ENCODE data around the gene MTFR2. TPM values are rescaled to one million over a fixed set of nuclear protein-coding genes. Genes with fewer than 3 reads are reported as not detected.

MTFR2 gene
- total RNA-seq, 1 donor from 2014 or later: 0.52 TPM

DNA sequence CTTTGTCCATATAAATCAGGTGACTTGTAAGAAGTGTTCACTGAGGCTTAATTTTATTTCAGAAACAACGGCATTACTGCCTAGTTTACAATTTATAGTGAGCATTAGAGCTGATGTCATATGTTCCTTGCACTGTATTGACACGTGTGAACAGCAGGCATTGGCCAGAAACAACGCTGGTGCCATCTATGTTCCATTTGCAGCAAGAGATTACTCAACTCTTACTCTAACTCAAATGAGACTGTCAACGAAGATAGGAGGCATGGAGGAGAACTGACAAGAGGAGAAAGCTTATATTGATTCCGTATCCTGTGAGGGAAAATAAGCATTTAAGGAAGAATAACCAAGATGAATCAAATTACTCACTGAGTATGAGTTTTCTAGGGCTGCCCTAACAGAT, 48.4 kb downstream of the MTFR2 start:
- DNase-seq: no peak
- intact Hi-C loops (cut with micrococcal nuclease): no loop called here
- H3K9me3 ChIP-seq (replicated peaks): no peaks in the 10 kb centered on the region
- TF ChIP-seq, protein P1, sequence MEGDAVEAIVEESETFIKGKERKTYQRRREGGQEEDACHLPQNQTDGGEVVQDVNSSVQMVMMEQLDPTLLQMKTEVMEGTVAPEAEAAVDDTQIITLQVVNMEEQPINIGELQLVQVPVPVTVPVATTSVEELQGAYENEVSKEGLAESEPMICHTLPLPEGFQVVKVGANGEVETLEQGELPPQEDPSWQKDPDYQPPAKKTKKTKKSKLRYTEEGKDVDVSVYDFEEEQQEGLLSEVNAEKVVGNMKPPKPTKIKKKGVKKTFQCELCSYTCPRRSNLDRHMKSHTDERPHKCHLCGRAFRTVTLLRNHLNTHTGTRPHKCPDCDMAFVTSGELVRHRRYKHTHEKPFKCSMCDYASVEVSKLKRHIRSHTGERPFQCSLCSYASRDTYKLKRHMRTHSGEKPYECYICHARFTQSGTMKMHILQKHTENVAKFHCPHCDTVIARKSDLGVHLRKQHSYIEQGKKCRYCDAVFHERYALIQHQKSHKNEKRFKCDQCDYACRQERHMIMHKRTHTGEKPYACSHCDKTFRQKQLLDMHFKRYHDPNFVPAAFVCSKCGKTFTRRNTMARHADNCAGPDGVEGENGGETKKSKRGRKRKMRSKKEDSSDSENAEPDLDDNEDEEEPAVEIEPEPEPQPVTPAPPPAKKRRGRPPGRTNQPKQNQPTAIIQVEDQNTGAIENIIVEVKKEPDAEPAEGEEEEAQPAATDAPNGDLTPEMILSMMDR (IDR thresholded peaks at IDR 0.05; ENCODE audit: borderline replicate concordance): no peak
- H3K27ac ChIP-seq (replicated peaks): no peak overlapping the region
- H3K27me3 ChIP-seq (ENCODE audit: low read depth): no peaks in the 10 kb centered on the region
- H3K36me3 ChIP-seq: no peaks in the 10 kb centered on the region
- no peak overlapping the region for H3K4me3 ChIP-seq
- no peaks in the 10 kb centered on the region for H3K4me1 ChIP-seq

DNA sequence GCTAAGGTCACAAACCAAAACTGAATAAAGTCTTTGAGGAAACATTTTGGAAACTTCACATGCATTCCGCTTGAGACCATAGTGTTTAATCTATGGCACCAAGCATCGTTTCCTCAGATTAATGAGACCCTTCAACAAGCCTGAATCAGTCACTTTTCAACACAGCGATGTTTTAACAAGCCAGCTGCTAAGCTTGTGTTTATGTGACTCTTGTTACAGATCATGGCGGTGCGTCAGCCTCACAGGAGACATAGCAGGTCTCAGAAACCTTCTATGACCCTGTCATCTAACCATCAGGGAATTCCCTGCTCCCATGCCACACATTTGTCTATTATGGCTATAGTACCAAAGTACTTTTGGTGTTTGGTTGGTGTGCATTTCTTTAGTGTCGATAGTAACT, 57.2 kb downstream of the MTFR2 start:
- H3K36me3 ChIP-seq: peaks cover 57% of the 10 kb centered on the region
- intact Hi-C loops (cut with micrococcal nuclease): no loop called here
- no peak for DNase-seq
- TF ChIP-seq, protein P1 (IDR thresholded peaks at IDR 0.05; ENCODE audit: borderline replicate concordance): no peak
- no peaks in the 10 kb centered on the region for H3K27me3 ChIP-seq (ENCODE audit: low read depth)
- H3K27ac ChIP-seq (replicated peaks): no peak overlapping the region
- no peaks in the 10 kb centered on the region for H3K4me1 ChIP-seq
- no peaks in the 10 kb centered on the region for H3K9me3 ChIP-seq (replicated peaks)
- H3K4me3 ChIP-seq: no peak overlapping the region

DNA sequence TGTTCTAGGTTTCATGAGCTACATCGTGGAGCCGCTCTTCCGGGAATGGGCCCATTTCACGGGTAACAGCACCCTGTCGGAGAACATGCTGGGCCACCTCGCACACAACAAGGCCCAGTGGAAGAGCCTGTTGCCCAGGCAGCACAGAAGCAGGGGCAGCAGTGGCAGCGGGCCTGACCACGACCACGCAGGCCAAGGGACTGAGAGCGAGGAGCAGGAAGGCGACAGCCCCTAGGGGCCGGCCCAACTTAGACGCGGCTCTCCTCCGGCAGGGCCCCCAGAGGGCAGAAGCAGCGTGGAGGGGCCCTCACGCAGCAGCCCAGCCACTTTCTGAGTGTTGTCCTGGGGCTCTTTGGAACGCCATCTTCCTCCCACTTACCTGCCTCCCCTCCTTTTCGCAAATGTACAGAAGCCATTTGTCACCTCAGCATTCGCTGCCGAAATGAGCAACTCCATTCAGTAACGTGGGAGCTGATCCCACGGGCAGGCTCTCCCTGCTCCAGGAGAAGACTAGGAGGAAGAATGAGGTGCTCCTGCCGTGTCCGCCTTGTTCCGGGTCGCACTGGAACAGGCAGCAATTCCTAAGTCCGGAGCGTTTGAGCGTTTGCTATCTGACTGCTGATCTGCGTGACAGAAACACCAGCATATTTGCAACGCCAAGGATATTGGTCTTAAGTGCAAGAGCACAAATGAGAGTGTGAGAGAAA, 58.4 kb downstream of the MTFR2 start:
- H3K27me3 ChIP-seq (ENCODE audit: low read depth): no peaks in the 10 kb centered on the region
- H3K9me3 ChIP-seq (replicated peaks): no peaks in the 10 kb centered on the region
- peaks cover 69% of the 10 kb centered on the region for H3K36me3 ChIP-seq
- no peak for DNase-seq
- intact Hi-C loops (cut with micrococcal nuclease): no loop called here
- H3K4me3 ChIP-seq: no peak overlapping the region
- H3K4me1 ChIP-seq: no peaks in the 10 kb centered on the region
- TF ChIP-seq, protein P1 (IDR thresholded peaks at IDR 0.05; ENCODE audit: borderline replicate concordance): no peak
- H3K27ac ChIP-seq (replicated peaks): no peak overlapping the region

DNA sequence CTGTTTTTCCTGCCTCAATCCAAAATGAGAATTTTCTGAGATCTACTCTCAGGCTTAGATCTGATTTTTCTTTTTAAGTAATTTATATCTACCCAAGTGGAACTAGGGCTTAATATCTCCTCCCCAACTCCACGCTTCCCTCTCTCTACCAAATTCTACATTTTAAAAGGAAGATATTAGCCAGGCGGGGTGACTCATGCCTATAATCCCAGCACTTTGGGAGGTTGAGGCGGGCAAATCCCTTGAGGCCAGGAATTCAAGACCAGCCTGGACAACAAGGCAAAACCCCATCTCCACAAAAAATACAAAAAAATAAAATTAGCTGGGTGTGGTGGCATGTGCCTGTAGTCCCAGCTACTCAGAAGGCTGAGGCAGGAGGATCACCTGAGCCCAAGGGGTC, 61.0 kb downstream of the MTFR2 start:
- H3K27ac ChIP-seq (replicated peaks): no peak overlapping the region
- no peak overlapping the region for H3K4me3 ChIP-seq
- no peak for DNase-seq
- H3K4me1 ChIP-seq: no peaks in the 10 kb centered on the region
- peaks cover 71% of the 10 kb centered on the region for H3K36me3 ChIP-seq
- H3K9me3 ChIP-seq (replicated peaks): no peaks in the 10 kb centered on the region
- TF ChIP-seq, protein P1 (IDR thresholded peaks at IDR 0.05; ENCODE audit: borderline replicate concordance): no peak
- intact Hi-C loops (cut with micrococcal nuclease): no loop called here
- H3K27me3 ChIP-seq (ENCODE audit: low read depth): no peaks in the 10 kb centered on the region

DNA sequence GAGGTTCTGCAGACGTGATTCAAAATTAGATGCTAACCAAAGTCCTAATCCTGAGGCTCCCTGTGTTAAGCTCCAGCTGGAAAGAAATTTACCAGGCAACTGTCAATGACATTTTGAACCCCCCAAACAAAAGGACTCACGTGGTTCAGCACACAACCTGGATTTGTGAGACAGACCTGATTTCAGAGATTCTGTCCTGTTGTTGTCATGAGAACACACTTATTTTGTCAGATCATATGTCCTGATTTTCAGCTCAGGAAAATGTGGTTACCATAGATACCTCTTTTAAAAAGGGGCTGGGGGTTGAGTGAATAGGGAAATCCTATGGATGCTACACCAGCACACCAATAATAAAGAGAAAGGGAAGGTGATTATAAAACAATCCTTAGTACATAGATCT, 61.6 kb downstream of the MTFR2 start:
- H3K9me3 ChIP-seq (replicated peaks): no peaks in the 10 kb centered on the region
- no peaks in the 10 kb centered on the region for H3K27me3 ChIP-seq (ENCODE audit: low read depth)
- intact Hi-C loops (cut with micrococcal nuclease): no loop called here
- H3K36me3 ChIP-seq: peaks cover 71% of the 10 kb centered on the region
- no peak overlapping the region for H3K27ac ChIP-seq (replicated peaks)
- H3K4me1 ChIP-seq: no peaks in the 10 kb centered on the region
- no peak overlapping the region for H3K4me3 ChIP-seq
- TF ChIP-seq, protein P1 (IDR thresholded peaks at IDR 0.05; ENCODE audit: borderline replicate concordance): no peak
- no peak for DNase-seq
